ENCODE results near the gene CNTNAP5.

The CNTNAP5 gene

GRCh38 chr2:124316881-124317605, 292.0 kb downstream of the CNTNAP5 start:
- no peak; the same call in 2 of the 3 replicates for ATAC-seq
- TF ChIP-seq POU6F1 (CRISPR knock-in tag; IDR thresholded peaks at IDR 0.05; ENCODE audit: borderline replicate concordance, low read depth) (no peak), PPARA (CRISPR knock-in tag; IDR thresholded peaks at IDR 0.05; ENCODE audit: borderline replicate concordance) (no peak), ZNF70 (CRISPR knock-in tag; IDR thresholded peaks at IDR 0.05) (no peak), ESRRG (CRISPR knock-in tag; IDR thresholded peaks at IDR 0.05) (no peak), CSDC2 (CRISPR knock-in tag; IDR thresholded peaks at IDR 0.05) (no peak), ZC3H10 (CRISPR knock-in tag; IDR thresholded peaks at IDR 0.05) (no peak), SNAI2 (CRISPR knock-in tag; IDR thresholded peaks at IDR 0.05) (no peak), OSR1 (CRISPR knock-in tag; IDR thresholded peaks at IDR 0.05) (no peak), TCF4 (CRISPR knock-in tag; IDR thresholded peaks at IDR 0.05; ENCODE audit: borderline replicate concordance) (no peak), ZNF8 (CRISPR knock-in tag; IDR thresholded peaks at IDR 0.05) (no peak), ZFP3 (CRISPR knock-in tag; IDR thresholded peaks at IDR 0.05) (no peak), ISL1 (CRISPR knock-in tag; IDR thresholded peaks at IDR 0.05) (no peak), BACH2 (CRISPR knock-in tag; IDR thresholded peaks at IDR 0.05; ENCODE audit: borderline replicate concordance) (no peak), ARNTL (CRISPR knock-in tag; IDR thresholded peaks at IDR 0.05; ENCODE audit: borderline replicate concordance, low read depth) (no peak), ZFP30 (CRISPR knock-in tag; IDR thresholded peaks at IDR 0.05) (no peak)

GRCh38 chr2:124317628-124318027, 292.5 kb downstream of the CNTNAP5 start:
- TF ChIP-seq ZNF70 (CRISPR knock-in tag; IDR thresholded peaks at IDR 0.05) = no peak
- TF ChIP-seq ZNF565 (CRISPR knock-in tag; conservative IDR thresholded peaks at IDR 0.05; ENCODE audit: low read depth) = no peak
- no peak for TF ChIP-seq CSRNP3 (CRISPR knock-in tag; IDR thresholded peaks at IDR 0.05)
- no peak for TF ChIP-seq SNAI2 (CRISPR knock-in tag; IDR thresholded peaks at IDR 0.05)
- no peak for TF ChIP-seq ZC3H10 (CRISPR knock-in tag; IDR thresholded peaks at IDR 0.05)
- no peak for TF ChIP-seq CREB5 (CRISPR knock-in tag; IDR thresholded peaks at IDR 0.05; ENCODE audit: low read depth)
- no peak for TF ChIP-seq CSDC2 (CRISPR knock-in tag; IDR thresholded peaks at IDR 0.05)
- no peak for TF ChIP-seq RARB (CRISPR knock-in tag; IDR thresholded peaks at IDR 0.05)
- no peak for TF ChIP-seq TOX (CRISPR knock-in tag; IDR thresholded peaks at IDR 0.05; ENCODE audit: borderline replicate concordance)
- TF ChIP-seq OSR1 (CRISPR knock-in tag; IDR thresholded peaks at IDR 0.05) = no peak
- no peak for TF ChIP-seq PATZ1 (CRISPR knock-in tag; IDR thresholded peaks at IDR 0.05; ENCODE audit: borderline replicate concordance)
- no peak for TF ChIP-seq ESRRG (CRISPR knock-in tag; IDR thresholded peaks at IDR 0.05)
- TF ChIP-seq ISL1 (CRISPR knock-in tag; IDR thresholded peaks at IDR 0.05) = no peak
- TF ChIP-seq TSHZ2 (CRISPR knock-in tag; IDR thresholded peaks at IDR 0.05) = no peak
- TF ChIP-seq ZNF8 (CRISPR knock-in tag; IDR thresholded peaks at IDR 0.05) = no peak
- TF ChIP-seq ZFP30 (CRISPR knock-in tag; IDR thresholded peaks at IDR 0.05) = no peak
- no peak for TF ChIP-seq BACH2 (CRISPR knock-in tag; IDR thresholded peaks at IDR 0.05; ENCODE audit: borderline replicate concordance)

More at GRCh38 chr2:124317628-124318027, 292.5 kb downstream of the CNTNAP5 start:
- ATAC-seq = no peak

Measured in SK-N-SH treated with all-trans-retinoic acid at 6 μM for 48 hours (cell line).